Measurements from ENCODE around the gene SPSB4.
A peak's percentile ranks its signal among the peaks of the same experiment; 100 is the strongest.

The SPSB4 gene

GRCh38 chr3:141167681-141168080, 116.5 kb downstream of the SPSB4 start:
- no peak for DNase-seq

- no peak for DNase-seq
Observed at GRCh38 chr3:141170678-141171295, 119.6 kb downstream of the SPSB4 start.

GRCh38 chr3:141174674-141175073, 123.5 kb downstream of the SPSB4 start:
- no peak for DNase-seq

GRCh38 chr3:141176775-141177174, 125.6 kb downstream of the SPSB4 start:
- DNase-seq = no peak

- no peak for DNase-seq
Observed at GRCh38 chr3:141178026-141178425, 126.9 kb downstream of the SPSB4 start.

GRCh38 chr3:141178551-141178950, 127.4 kb downstream of the SPSB4 start:
- DNase-seq = no peak

GRCh38 chr3:141179983-141180382, 128.8 kb downstream of the SPSB4 start:
- no peak for DNase-seq

GRCh38 chr3:141181196-141181595, 130.0 kb downstream of the SPSB4 start:
- no peak for DNase-seq

GRCh38 chr3:141181819-141182218, 130.7 kb downstream of the SPSB4 start:
- DNase-seq = no peak

GRCh38 chr3:141183606-141184005, 132.5 kb downstream of the SPSB4 start:
- no peak for DNase-seq

- DNase-seq = no peak
Observed at GRCh38 chr3:141184430-141184829, 133.3 kb downstream of the SPSB4 start.

- no peak for DNase-seq
Observed at GRCh38 chr3:141191097-141191749, 140.1 kb downstream of the SPSB4 start.

GRCh38 chr3:141192345-141192744, 141.2 kb downstream of the SPSB4 start:
- peak; percentile 100 for DNase-seq

GRCh38 chr3:141193066-141193830, 142.1 kb downstream of the SPSB4 start:
- DNase-seq = no peak

Data from activated CD8-positive, alpha-beta memory T cell treated with anti-CD3 and anti-CD28 coated beads for 24 hours (primary cell).